ENCODE measurements around the gene NR1H2. TPM values are rescaled to one million over a fixed set of nuclear protein-coding genes. Genes with fewer than 3 reads are reported as not detected.
A peak's percentile ranks its signal among the peaks of the same experiment; 100 is the strongest.

NR1H2 gene
- total and polyA plus RNA-seq, 3 donors from 2014 or later: 68.0 to 96.6 (median 93.8) TPM

GRCh38 chr19:50431343-50432220, 55.3 kb downstream of the NR1H2 start:
- H3K36me3 ChIP-seq (ENCODE audit: low read depth, missing control alignments): no peaks in the 10 kb centered on the region
- H3K4me3 ChIP-seq: peak overlapping the region; percentile 59 to 64
- no peak for TF ChIP-seq CTCF (IDR thresholded peaks at IDR 0.05)
- TF ChIP-seq POLR2A (IDR thresholded peaks at IDR 0.05): no peak
- peak; percentile 92 for DNase-seq
- H3K4me1 ChIP-seq: peaks cover 15% of the 10 kb centered on the region
- H3K27me3 ChIP-seq: no peaks in the 10 kb centered on the region
- H3K27ac ChIP-seq: peak overlapping the region; percentile 52 to 65
- intact Hi-C loops (cut with DNase I; ENCODE audit: low total_unique reads): no loop called here
- 1 to 2% methylated on average over 36 to 38 of the region's 54 CpGs for WGBS, 2 donors
- H3K9me3 ChIP-seq: no peaks in the 10 kb centered on the region

GRCh38 chr19:50432221-50433028, 56.2 kb downstream of the NR1H2 start, which contains the start of gene MYBPC2:
TSS of gene MYBPC2 (plus strand) at chr19:50432892. CDS start at chr19:50432954, 62 bp downstream.
- Histone ChIP-seq H3K36me3 (ENCODE audit: low read depth, missing control alignments) (no peaks in the 10 kb centered on the region), H3K27me3 (no peaks in the 10 kb centered on the region), H3K27ac (peak within 1 kb of the TSS; percentile 52 to 65), H3K4me3 (peak within 1 kb of the TSS; percentile 59 to 64), H3K9me3 (no peaks in the 10 kb centered on the region), H3K4me1 (peaks cover 15% of the 10 kb centered on the region)
- intact Hi-C loops (cut with DNase I; ENCODE audit: low total_unique reads): no loop called here
- TF ChIP-seq CTCF (IDR thresholded peaks at IDR 0.05) (no peak), POLR2A (IDR thresholded peaks at IDR 0.05) (no peak)
- no peak for DNase-seq
- WGBS, 2 donors: 1 to 5% methylated on average over 15 to 34 of the region's 40 CpGs

Other genes starting within 250 kb of the NR1H2 start
- gene IZUMO2, start 213.2 kb upstream of the NR1H2 start, total RNA-seq: 10 to 100 TPM; 18.0 to 37.3 TPM
- gene IZUMO2, start 213.2 kb upstream of the NR1H2 start, polyA plus RNA-seq (ENCODE audit: insufficient read depth, low read depth, low replicate concordance): 56.1 TPM
- gene MYH14, start 172.8 kb upstream of the NR1H2 start, total RNA-seq: 1 to 10 TPM; 7.8 to 7.9 TPM
- 6.0 TPM for gene MYH14, start 172.8 kb upstream of the NR1H2 start, polyA plus RNA-seq (ENCODE audit: insufficient read depth, low read depth, low replicate concordance)
- gene KCNC3, start 47.1 kb upstream of the NR1H2 start, total RNA-seq: 10 to 100 TPM in 1 of 2 donors, 1 to 10 TPM in 1; 6.9 to 16.0 TPM
- 7.7 TPM for gene KCNC3, start 47.1 kb upstream of the NR1H2 start, polyA plus RNA-seq (ENCODE audit: insufficient read depth, low read depth, low replicate concordance)
- 1 to 10 TPM; 1.3 to 2.0 TPM for gene NAPSA, start 10.8 kb upstream of the NR1H2 start, total RNA-seq
- gene NAPSA, start 10.8 kb upstream of the NR1H2 start, polyA plus RNA-seq (ENCODE audit: insufficient read depth, low read depth, low replicate concordance): 11.5 TPM
- 10 to 100 TPM; 42.2 to 51.7 TPM for gene POLD1, start 7.9 kb downstream of the NR1H2 start, total RNA-seq
- 30.7 TPM for gene POLD1, start 7.9 kb downstream of the NR1H2 start, polyA plus RNA-seq (ENCODE audit: insufficient read depth, low read depth, low replicate concordance)
- gene SPIB, start 42.5 kb downstream of the NR1H2 start, total RNA-seq: 1 to 10 TPM in 1 of 2 donors, under 1 TPM in 1; 0.24 to 1.1 TPM
- gene SPIB, start 42.5 kb downstream of the NR1H2 start, polyA plus RNA-seq (ENCODE audit: insufficient read depth, low read depth, low replicate concordance): 1.6 TPM
- gene MYBPC2, start 56.4 kb downstream of the NR1H2 start, total RNA-seq: under 1 TPM; 0.31 to 0.63 TPM
- gene MYBPC2, start 56.4 kb downstream of the NR1H2 start, polyA plus RNA-seq (ENCODE audit: insufficient read depth, low read depth, low replicate concordance): 3.2 TPM
- 100 to 1,000 TPM; 203 to 311 TPM for gene EMC10, start 100.0 kb downstream of the NR1H2 start, total RNA-seq
- gene EMC10, start 100.0 kb downstream of the NR1H2 start, polyA plus RNA-seq (ENCODE audit: insufficient read depth, low read depth, low replicate concordance): 162 TPM
- gene GARIN5A, start 100.4 kb downstream of the NR1H2 start, total RNA-seq: 100 to 1,000 TPM in 1 of 2 donors, 10 to 100 TPM in 1; 60.0 to 120 TPM
- 126 TPM for gene GARIN5A, start 100.4 kb downstream of the NR1H2 start, polyA plus RNA-seq (ENCODE audit: insufficient read depth, low read depth, low replicate concordance)
- 10 to 100 TPM; 26.1 to 37.7 TPM for gene JOSD2, start 134.7 kb downstream of the NR1H2 start, total RNA-seq
- gene JOSD2, start 134.7 kb downstream of the NR1H2 start, polyA plus RNA-seq (ENCODE audit: insufficient read depth, low read depth, low replicate concordance): 21.6 TPM
- not detected for gene ASPDH, start 137.5 kb downstream of the NR1H2 start, total RNA-seq
- 0.90 TPM for gene ASPDH, start 137.5 kb downstream of the NR1H2 start, polyA plus RNA-seq (ENCODE audit: insufficient read depth, low read depth, low replicate concordance)
- 10 to 100 TPM in 1 of 2 donors, 1 to 10 TPM in 1; 5.7 to 10.1 TPM for gene LRRC4B, start 192.0 kb downstream of the NR1H2 start, total RNA-seq
- 2.8 TPM for gene LRRC4B, start 192.0 kb downstream of the NR1H2 start, polyA plus RNA-seq (ENCODE audit: insufficient read depth, low read depth, low replicate concordance)